Mesothelial cell of epicardium (in vitro differentiated cells): ENCODE results near the gene EPB41. TPM values are rescaled to one million over a fixed set of nuclear protein-coding genes. Genes with fewer than 3 reads are reported as not detected.

ENCODE experiments used
- DNase-seq, 2 experiments: peaks; one replicate each; pipeline ENCODE4 v3.0.0; 2021; ENCODE audit warnings: low spot score in 2 of 2; ENCODE audit not compliant: unreplicated experiment in 2 of 2
- H3K27ac Mint-ChIP-seq: 2 replicates; pipeline ENCODE4 v1.8.0; 2021; ENCODE audit warnings: mixed read lengths
- H3K27me3 Mint-ChIP-seq: 2 replicates; pipeline ENCODE4 v1.8.0; 2021; ENCODE audit warnings: low read depth, mixed read lengths
- H3K36me3 Mint-ChIP-seq: 2 replicates; pipeline ENCODE4 v1.8.0; 2021; ENCODE audit warnings: mixed read lengths
- H3K4me1 Mint-ChIP-seq: 2 replicates; pipeline ENCODE4 v1.8.0; 2021; ENCODE audit warnings: mixed read lengths
- H3K4me3 Mint-ChIP-seq: 2 replicates; pipeline ENCODE4 v1.8.0; 2021; ENCODE audit warnings: mild to moderate bottlenecking, moderate library complexity, mixed read lengths
- H3K9me3 Mint-ChIP-seq: 2 replicates; pipeline ENCODE4 v1.8.0; 2021; ENCODE audit warnings: mixed read lengths
- CTCF ChIP-seq: fragments of 200-600 bp; sonication (generic); IDR thresholded peaks from one replicate; pipeline ENCODE4 v1.5.0; 2021; ENCODE audit warnings: antibody characterized with exemption; ENCODE audit not compliant: unreplicated experiment
- total RNA-seq: library from RNA; stranded (reverse); gene quantifications from 3 replicates; pipeline ENCODE4 v1.2.1, GENCODE V29; 2021

EPB41 gene
- total RNA-seq, 1 donor from 2014 or later, result 61.5 TPM

- Mint-ChIP-seq H3K36me3 (no peaks in the 10 kb centered on the region), H3K4me1 (peaks cover 17% of the 10 kb centered on the region), H3K4me3 (peak within 1 kb of the TSS; percentile 81), H3K9me3 (no peaks in the 10 kb centered on the region), H3K27ac (peak within 1 kb of the TSS; percentile 88), H3K27me3 (no peaks in the 10 kb centered on the region)
- TF ChIP-seq CTCF, result no peak
- no peak for DNase-seq
These were observed 209.6 kb downstream of the EPB41 start, which contains the start of gene TMEM200B for GRCh38 chr1:29123887-29124365. TSS of gene TMEM200B (minus strand) at chr1:29123903. CDS start at chr1:29121828, 2,075 bp downstream.

- Mint-ChIP-seq H3K27me3 (no peaks in the 10 kb centered on the region), H3K27ac (peak overlapping the region; percentile 96), H3K36me3 (no peaks in the 10 kb centered on the region), H3K9me3 (no peaks in the 10 kb centered on the region), H3K4me3 (peak overlapping the region; percentile 72), H3K4me1 (peaks cover 15% of the 10 kb centered on the region)
- peak; percentile 90 for TF ChIP-seq CTCF
- DNase-seq, result peak; percentile 86 to 92
These were observed 210.2 kb downstream of the EPB41 start for GRCh38 chr1:29124366-29125236.

GRCh38 chr1:29125237-29125641 is 210.9 kb downstream of the EPB41 start:
- DNase-seq, result no peak
- no peaks in the 10 kb centered on the region for H3K9me3 Mint-ChIP-seq
- TF ChIP-seq CTCF, result no peak
- peak overlapping the region; percentile 66 for H3K4me3 Mint-ChIP-seq
- no peaks in the 10 kb centered on the region for H3K27me3 Mint-ChIP-seq
- no peaks in the 10 kb centered on the region for H3K36me3 Mint-ChIP-seq
- H3K4me1 Mint-ChIP-seq, result peaks cover 12% of the 10 kb centered on the region
- peak overlapping the region; percentile 96 for H3K27ac Mint-ChIP-seq

DNA sequence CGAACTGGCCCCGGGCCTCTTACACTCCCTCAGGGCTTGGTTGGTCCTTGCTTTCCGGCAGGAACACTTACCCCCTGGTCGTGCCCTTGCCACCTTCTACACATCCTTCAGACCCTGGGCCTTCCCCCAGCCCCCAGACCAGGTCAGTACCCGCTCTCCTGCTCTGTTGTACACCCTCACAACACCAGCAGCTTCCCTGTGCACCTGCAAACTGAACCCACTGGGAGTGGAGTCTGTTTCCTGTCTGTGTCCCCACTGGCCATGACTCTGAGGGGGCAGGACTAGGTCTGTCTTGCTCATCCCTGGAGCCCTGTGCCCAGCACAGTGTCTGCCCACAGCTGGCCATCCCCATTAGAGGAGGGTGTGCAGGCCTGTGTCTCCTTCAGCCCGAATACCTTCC is 211.4 kb downstream of the EPB41 start:
- DNase-seq, result no peak
- H3K4me1 Mint-ChIP-seq, result peaks cover 12% of the 10 kb centered on the region
- no peaks in the 10 kb centered on the region for H3K36me3 Mint-ChIP-seq
- H3K27ac Mint-ChIP-seq, result peak overlapping the region; percentile 96
- peak overlapping the region; percentile 66 for H3K4me3 Mint-ChIP-seq
- H3K27me3 Mint-ChIP-seq, result no peaks in the 10 kb centered on the region
- no peaks in the 10 kb centered on the region for H3K9me3 Mint-ChIP-seq
- TF ChIP-seq CTCF, result no peak

- TF ChIP-seq CTCF, result no peak
- DNase-seq, result no peak
These were observed 211.8 kb downstream of the EPB41 start for GRCh38 chr1:29126198-29126597.

More at GRCh38 chr1:29126198-29126597, 211.8 kb downstream of the EPB41 start:
- peak overlapping the region; percentile 96 for H3K27ac Mint-ChIP-seq
- no peaks in the 10 kb centered on the region for H3K27me3 Mint-ChIP-seq
- H3K4me3 Mint-ChIP-seq, result peak overlapping the region; percentile 66
- peaks cover 12% of the 10 kb centered on the region for H3K4me1 Mint-ChIP-seq
- no peaks in the 10 kb centered on the region for H3K36me3 Mint-ChIP-seq
- H3K9me3 Mint-ChIP-seq, result no peaks in the 10 kb centered on the region
